Measurements from ENCODE around the gene BTBD16. TPM values are rescaled to one million over a fixed set of nuclear protein-coding genes. Genes with fewer than 3 reads are reported as not detected.

The BTBD16 gene
- polyA plus RNA-seq, 3 donors: not detected

GRCh38 chr10:122304054-122304579, 33.0 kb downstream of the BTBD16 start:
- Histone ChIP-seq H3K4me1 (ENCODE audit: control insufficient read depth in 1 of 2, insufficient read depth in 2 of 2, low read length in 2 of 2) (no peaks in the 10 kb centered on the region), H3K9ac (ENCODE audit: insufficient read depth, low read length, poor library complexity, severe bottlenecking) (no peak overlapping the region), H4K20me1 (ENCODE audit: insufficient read depth, low read length) (no peaks in the 10 kb centered on the region), H3K27ac (ENCODE audit: low read depth in 1 of 2, low read length in 2 of 2) (no peak overlapping the region), H3K4me2 (replicated peaks; ENCODE audit: extremely low read depth, low read length, poor library complexity, severe bottlenecking) (no peak overlapping the region), H3K27me3 (ENCODE audit: control insufficient read depth in 2 of 2, insufficient read depth in 2 of 2, low read length in 2 of 2) (no peaks in the 10 kb centered on the region), H2AFZ (ENCODE audit: insufficient read depth, low read depth, low read length, poor library complexity, severe bottlenecking) (no peak overlapping the region), H3K9me3 (replicated peaks in 1 of 2; ENCODE audit: control insufficient read depth in 1 of 2, insufficient read depth in 1 of 2, low read length in 2 of 2) (no peaks in the 10 kb centered on the region), H3K4me3 (replicated peaks in 1 of 3; ENCODE audit: low read depth in 2 of 3, low read length in 3 of 3) (no peak overlapping the region), H3K36me3 (replicated peaks in 1 of 2; ENCODE audit: control insufficient read depth in 1 of 2, insufficient read depth in 2 of 2, low read length in 2 of 2) (no peaks in the 10 kb centered on the region), H3K79me2 (ENCODE audit: insufficient read depth, low read length) (no peaks in the 10 kb centered on the region)
- Mint-ChIP-seq H3K9me3 (peaks cover 0 to 1% (median 0%) of the 10 kb centered on the region in 7 donors), H3K4me1 (no peaks in the 10 kb centered on the region), H3K36me3 (no peaks in the 10 kb centered on the region), H3K27ac (no peak overlapping the region), H3K27me3 (ENCODE audit: low read depth in 3 of 3) (peaks cover 4 to 7% (median 5%) of the 10 kb centered on the region in 3 donors), H3K4me3 (no peak overlapping the region)
- no peak for DNase-seq
- WGBS (ENCODE audit: insufficient coverage): 100% methylated on average over 2 of the region's 7 CpGs
- intact Hi-C loops (cut with micrococcal nuclease): no loop called here
- no peak for TF ChIP-seq CTCF (IDR thresholded peaks at IDR 0.05)

DNA sequence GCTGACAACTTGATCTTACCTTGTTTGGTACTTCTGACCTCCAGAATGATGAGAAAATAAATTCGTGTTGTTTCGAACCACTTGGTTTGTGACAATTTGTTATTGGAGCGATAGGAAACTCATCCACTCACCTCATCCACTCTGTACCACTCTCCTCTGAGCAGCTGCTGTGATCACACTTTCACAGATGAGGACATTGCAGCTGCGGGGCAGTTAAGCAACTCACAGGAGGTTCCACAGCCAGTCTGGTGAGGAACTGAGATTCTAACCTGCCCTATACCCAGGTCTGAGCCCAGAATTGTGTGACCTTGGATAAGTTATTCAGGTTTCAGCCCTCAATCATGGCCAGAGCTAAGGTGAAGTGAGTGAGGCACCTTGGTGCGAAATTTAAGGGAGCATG, 35.2 kb downstream of the BTBD16 start:
- H3K79me2 ChIP-seq (ENCODE audit: insufficient read depth, low read length): no peaks in the 10 kb centered on the region
- H3K9me3 ChIP-seq (replicated peaks in 1 of 2; ENCODE audit: control insufficient read depth in 1 of 2, insufficient read depth in 1 of 2, low read length in 2 of 2): no peaks in the 10 kb centered on the region
- WGBS (ENCODE audit: insufficient coverage): no CpG with 5 or more reads among the region's 5 CpGs
- no peaks in the 10 kb centered on the region for H3K4me1 Mint-ChIP-seq
- no peak overlapping the region for H3K4me3 Mint-ChIP-seq
- H3K27ac ChIP-seq (ENCODE audit: low read depth in 1 of 2, low read length in 2 of 2): no peak overlapping the region
- no peak for TF ChIP-seq CTCF (IDR thresholded peaks at IDR 0.05)
- H3K9me3 Mint-ChIP-seq: peaks cover 0 to 1% (median 0%) of the 10 kb centered on the region in 7 donors
- H3K9ac ChIP-seq (ENCODE audit: insufficient read depth, low read length, poor library complexity, severe bottlenecking): no peak overlapping the region
- H3K27me3 ChIP-seq (ENCODE audit: control insufficient read depth in 2 of 2, insufficient read depth in 2 of 2, low read length in 2 of 2): no peaks in the 10 kb centered on the region
- no peak overlapping the region for H3K27ac Mint-ChIP-seq
- peaks cover 5 to 14% (median 6%) of the 10 kb centered on the region in 3 donors for H3K27me3 Mint-ChIP-seq (ENCODE audit: low read depth in 3 of 3)
- no peak overlapping the region for H3K4me3 ChIP-seq (replicated peaks in 1 of 3; ENCODE audit: low read depth in 2 of 3, low read length in 3 of 3)
- no peak overlapping the region for H2AFZ ChIP-seq (ENCODE audit: insufficient read depth, low read depth, low read length, poor library complexity, severe bottlenecking)
- H3K36me3 Mint-ChIP-seq: no peaks in the 10 kb centered on the region
- no peaks in the 10 kb centered on the region for H3K36me3 ChIP-seq (replicated peaks in 1 of 2; ENCODE audit: control insufficient read depth in 1 of 2, insufficient read depth in 2 of 2, low read length in 2 of 2)
- H4K20me1 ChIP-seq (ENCODE audit: insufficient read depth, low read length): no peaks in the 10 kb centered on the region
- no peak overlapping the region for H3K4me2 ChIP-seq (replicated peaks; ENCODE audit: extremely low read depth, low read length, poor library complexity, severe bottlenecking)
- DNase-seq: no peak
- no peaks in the 10 kb centered on the region for H3K4me1 ChIP-seq (ENCODE audit: control insufficient read depth in 1 of 2, insufficient read depth in 2 of 2, low read length in 2 of 2)
- intact Hi-C loops (cut with micrococcal nuclease): no loop called here
